SK-MEL-5 (cell line): Measurements from ENCODE around the gene TSPAN9. TPM values are rescaled to one million over a fixed set of nuclear protein-coding genes. Genes with fewer than 3 reads are reported as not detected.

Experiments
- DNase-seq: peaks from one replicate; pipeline ENCODE4 v3.0.0-alpha.2; 2016; ENCODE audit warnings: low read depth, low spot score
- in situ Hi-C: cut with HindIII; loops from 2 replicates; pipeline ENCODE4 v1.10.0; 2016; ENCODE audit warnings: low sequenced_read_pairs, high pct_unique_total_duplicates, low pct_unique_long_range_greater_than_20kb
- total RNA-seq: library from RNA; depleted of rRNA; stranded (reverse); fragments of >200 nt; shearing (Covaris generic); gene quantifications from 2 replicates; pipeline ENCODE4 v1.2.3, GENCODE V29; 2014

Gene TSPAN9
- total RNA-seq, 1 experiment from 2014 or later = 14.2 TPM

GRCh38 chr12:3041558-3042164 is 35.5 kb upstream of the TSPAN9 start:
- in situ Hi-C loops = no loop called here
- DNase-seq = peak; percentile 91

- in situ Hi-C loops = no loop called here
- DNase-seq = no peak
These were observed 34.8 kb upstream of the TSPAN9 start for GRCh38 chr12:3042394-3042793.

- in situ Hi-C loops = no loop called here
- no peak for DNase-seq
These were observed 34.4 kb upstream of the TSPAN9 start for GRCh38 chr12:3042826-3043225.

GRCh38 chr12:3043406-3043805 is 33.8 kb upstream of the TSPAN9 start:
- no peak for DNase-seq
- in situ Hi-C loops = no loop called here

GRCh38 chr12:3044141-3044630 is 33.0 kb upstream of the TSPAN9 start:
- in situ Hi-C loops = no loop called here
- no peak for DNase-seq

- DNase-seq = no peak
- in situ Hi-C loops = no loop called here
These were observed 31.7 kb upstream of the TSPAN9 start for GRCh38 chr12:3045494-3045893.

GRCh38 chr12:3045989-3046388 is 31.2 kb upstream of the TSPAN9 start:
- in situ Hi-C loops = no loop called here
- no peak for DNase-seq

- in situ Hi-C loops = no loop called here
- no peak for DNase-seq
These were observed 30.6 kb upstream of the TSPAN9 start for GRCh38 chr12:3046441-3047200.

- DNase-seq = no peak
- in situ Hi-C loops = no loop called here
These were observed 29.2 kb upstream of the TSPAN9 start for GRCh38 chr12:3047961-3048360.

GRCh38 chr12:3048540-3048939 is 28.6 kb upstream of the TSPAN9 start:
- in situ Hi-C loops = no loop called here
- no peak for DNase-seq

GRCh38 chr12:3049176-3049575 is 28.0 kb upstream of the TSPAN9 start:
- no peak for DNase-seq
- in situ Hi-C loops = no loop called here

- in situ Hi-C loops = no loop called here
- no peak for DNase-seq
These were observed 27.4 kb upstream of the TSPAN9 start for GRCh38 chr12:3049611-3050249.

- in situ Hi-C loops = no loop called here
- DNase-seq = no peak
These were observed 22.8 kb upstream of the TSPAN9 start for GRCh38 chr12:3054374-3054773.

GRCh38 chr12:3055026-3055703 is 22.0 kb upstream of the TSPAN9 start:
- peak; percentile 67 for DNase-seq
- in situ Hi-C loops = no loop called here

- no peak for DNase-seq
- in situ Hi-C loops = no loop called here
These were observed 21.3 kb upstream of the TSPAN9 start for GRCh38 chr12:3055704-3056467.

GRCh38 chr12:3061059-3061458 is 16.1 kb upstream of the TSPAN9 start:
- in situ Hi-C loops = no loop called here
- no peak for DNase-seq

GRCh38 chr12:3061501-3062215 is 15.5 kb upstream of the TSPAN9 start:
- in situ Hi-C loops = no loop called here
- no peak for DNase-seq
